HepG2 (cell line): ENCODE measurements around the gene CXXC5. TPM values are rescaled to one million over a fixed set of nuclear protein-coding genes. Genes with fewer than 3 reads are reported as not detected.

Experiments used
- ARNT2 ChIP-seq: sonication (generic); formaldehyde crosslinking; IDR thresholded peaks from 2 replicates; pipeline ENCODE4 v1.8.0; 2022; ENCODE audit warnings: mild to moderate bottlenecking, low read depth, missing genetic modification reagents, moderate library complexity
- CREM ChIP-seq, 2 experiments: sonication (generic) in 1 of 2; formaldehyde crosslinking in 1 of 2; IDR thresholded peaks; 2 replicates each; pipeline versions ENCODE4 v1.4.0 to v1.6.1; 2016 to 2020; ENCODE audit warnings: antibody characterized with exemption in 1 of 2, mild to moderate bottlenecking in 1 of 2, missing genetic modification reagents in 1 of 2
- EED ChIP-seq: sonication (generic); formaldehyde crosslinking; IDR thresholded peaks from 2 replicates; pipeline ENCODE4 v1.5.0; 2020; ENCODE audit warnings: mild to moderate bottlenecking, missing genetic modification reagents
- HDAC1 ChIP-seq: sonication (generic); formaldehyde crosslinking; IDR thresholded peaks from 2 replicates; pipeline ENCODE4 v1.5.1; 2020; ENCODE audit warnings: mild to moderate bottlenecking, missing genetic modification reagents
- HHEX ChIP-seq: IDR thresholded peaks from 2 replicates; pipeline ENCODE4 v1.6.1; 2016; ENCODE audit warnings: control low read depth
- HMGXB4 ChIP-seq, 2 experiments: sonication (generic) in 1 of 2; formaldehyde crosslinking in 1 of 2; IDR thresholded peaks; 2 replicates each; pipeline versions ENCODE4 v1.4.0 to v1.6.1; 2018 to 2020; ENCODE audit warnings: missing genetic modification reagents in 2 of 2, borderline replicate concordance in 1 of 2, low read depth in 1 of 2, mild to moderate bottlenecking in 1 of 2, missing biosample characterization in 1 of 2
- HNRNPLL ChIP-seq: fragments of 200-400 bp; formaldehyde crosslinking; IDR thresholded peaks from 2 replicates; pipeline ENCODE4 v1.6.1; 2017; ENCODE audit warnings: mild to moderate bottlenecking, low read depth, low read length; ENCODE audit not compliant: poor library complexity, severe bottlenecking
- MED8 ChIP-seq: sonication (generic); formaldehyde crosslinking; IDR thresholded peaks from 2 replicates; pipeline ENCODE4 v1.8.1; 2023; ENCODE audit warnings: mild to moderate bottlenecking, missing genetic modification reagents; ENCODE audit not compliant: insufficient replicate concordance
- MIER2 ChIP-seq: IDR thresholded peaks from 2 replicates; pipeline ENCODE4 v1.6.1; 2016; ENCODE audit warnings: missing biosample characterization, missing genetic modification reagents
- PAX8 ChIP-seq: sonication (generic); formaldehyde crosslinking; IDR thresholded peaks from 2 replicates; pipeline ENCODE4 v1.8.0; 2022; ENCODE audit warnings: mild to moderate bottlenecking, missing genetic modification reagents, borderline replicate concordance
- SALL2 ChIP-seq: sonication (generic); formaldehyde crosslinking; IDR thresholded peaks from 2 replicates; pipeline ENCODE4 v1.8.1; 2023; ENCODE audit warnings: mild to moderate bottlenecking, missing genetic modification reagents, inconsistent platforms
- TFAP4 ChIP-seq: sonication (generic); IDR thresholded peaks from 2 replicates; pipeline ENCODE4 v1.6.1; 2016; ENCODE audit warnings: low read depth, borderline replicate concordance
- TGIF2 ChIP-seq: IDR thresholded peaks from 2 replicates; pipeline ENCODE4 v1.6.1; 2016; ENCODE audit warnings: control low read depth, missing compliant biosample characterization
- U2AF1 ChIP-seq: fragments of 200-400 bp; formaldehyde crosslinking; optimal IDR thresholded peaks from 2 replicates; pipeline ENCODE3; 2017; ENCODE audit warnings: mild to moderate bottlenecking, low read depth, low read length
- ZBTB38 ChIP-seq: sonication (generic); formaldehyde crosslinking; IDR thresholded peaks from 2 replicates; pipeline ENCODE4 v1.5.1; 2020; ENCODE audit warnings: mild to moderate bottlenecking, missing genetic modification reagents
- ZEB1 ChIP-seq: IDR thresholded peaks from 2 replicates; pipeline ENCODE4 v1.6.1; 2012; ENCODE audit warnings: mild to moderate bottlenecking, low read depth, inconsistent platforms; ENCODE audit not compliant: insufficient replicate concordance
- ZNF350 ChIP-seq: sonication (generic); formaldehyde crosslinking; IDR thresholded peaks from 2 replicates; pipeline ENCODE4 v1.4.0; 2020; ENCODE audit warnings: mild to moderate bottlenecking, low read depth, missing genetic modification reagents, borderline replicate concordance
- ZNF563 ChIP-seq: sonication (generic); formaldehyde crosslinking; IDR thresholded peaks from 2 replicates; pipeline ENCODE4 v1.8.0; 2022; ENCODE audit warnings: mild to moderate bottlenecking, moderate library complexity, missing genetic modification reagents
- ZNF780A ChIP-seq: sonication (generic); formaldehyde crosslinking; IDR thresholded peaks from 2 replicates; pipeline ENCODE4 v1.8.0; 2022; ENCODE audit warnings: mild to moderate bottlenecking, missing genetic modification reagents, moderate library complexity
- ZNF891 ChIP-seq: sonication (generic); formaldehyde crosslinking; IDR thresholded peaks from 2 replicates; pipeline ENCODE4 v1.5.0; 2020; ENCODE audit warnings: mild to moderate bottlenecking, missing genetic modification reagents
- ZSCAN9 ChIP-seq: IDR thresholded peaks from 2 replicates; pipeline ENCODE4 v1.6.1; 2016; ENCODE audit warnings: borderline replicate concordance
- polyA plus RNA-seq, 8 experiments: library from polyadenylated mRNA; depleted of rRNA in 3 of 8; stranded (reverse) in 7 of 8; unstranded in 1 of 8; fragments of >200 nt; fragmentation: Illumina TruSeq in 4 of 8; extraction: Trizol in 4 of 8; gene quantifications; 2 replicates each; pipeline versions ENCODE4 v1.2.1 to v1.2.3, GENCODE V29; 2011 to 2016; ENCODE audit warnings: low read depth in 4 of 8, missing spikeins in 1 of 8, mixed read lengths in 1 of 8; ENCODE audit not compliant: insufficient read depth in 1 of 8
- total RNA-seq, 5 experiments: library from RNA; depleted of rRNA; stranded (reverse); fragments of >200 nt; fragmentation: Illumina TruSeq; extraction: Trizol; gene quantifications; 2 replicates each; pipeline ENCODE4 v1.2.3, GENCODE V29; 2016; ENCODE audit warnings: low read depth in 1 of 5

Gene CXXC5
- total and polyA plus RNA-seq, 2 of the 13 experiments (the other 11 are each of a cell fraction or from before 2014, with no cell fraction given): 32.3 to 33.0 TPM

- peak; percentile 52; the same call in 1 of the 2 replicates for TF ChIP-seq ZNF891 (CRISPR knock-in tag)
- peak; percentile 77; the same call in 1 of the 2 replicates for TF ChIP-seq TFAP4
- peak in 1 of 2 experiments; percentile 34; a peak in 2 of 4 replicates for TF ChIP-seq HMGXB4 (CRISPR knock-in tag; IDR thresholded peaks at IDR 0.05; ENCODE audit: borderline replicate concordance in 1 of 2, low read depth in 1 of 2)
- peak; percentile 59; the same call in 1 of the 2 replicates for TF ChIP-seq CREM (IDR thresholded peaks at IDR 0.05)
- no peak for TF ChIP-seq CREM (CRISPR knock-in tag; IDR thresholded peaks at IDR 0.05)
- TF ChIP-seq ZEB1: peak; percentile 53
- TF ChIP-seq ZSCAN9: no peak
- TF ChIP-seq MIER2 (CRISPR knock-in tag): no peak
- TF ChIP-seq MED8 (CRISPR knock-in tag): peak; percentile 53
- TF ChIP-seq ZNF563 (CRISPR knock-in tag): 0 out of 2 replicates have a peak, but pooled peaks have one; percentile 47
- TF ChIP-seq ARNT2 (CRISPR knock-in tag): peak; percentile 59; the same call in 1 of the 2 replicates
- peak; percentile 43 for TF ChIP-seq U2AF1
- TF ChIP-seq TGIF2 (CRISPR knock-in tag): peak; percentile 59; the same call in 1 of the 2 replicates
- peak; percentile 72 for TF ChIP-seq HDAC1
- TF ChIP-seq ZBTB38 (CRISPR knock-in tag): peak; percentile 14; the same call in 1 of the 2 replicates
- no peak for TF ChIP-seq SALL2
- peak; percentile 49; the same call in 1 of the 2 replicates for TF ChIP-seq ZNF350
- no peak for TF ChIP-seq ZNF780A
- TF ChIP-seq PAX8: no peak
- TF ChIP-seq HNRNPLL: peak; percentile 37
- no peak for TF ChIP-seq EED
- TF ChIP-seq HHEX (CRISPR knock-in tag): no peak
Observed at GRCh38 chr5:139642891-139643871, 5.0 kb upstream of the CXXC5 start (continued).
